HG02884 (cell line): ENCODE results near the gene PRKCZ.

Experiments
- ATAC-seq: cut with Tn5 transposase; IDR thresholded peaks from one replicate; pipeline ENCODE4 v1.9.1; 2021; ENCODE audit warnings: mild to moderate bottlenecking, moderate library complexity; ENCODE audit not compliant: unreplicated experiment

The PRKCZ gene

GRCh38 chr1:2172012-2172411 is 121.8 kb downstream of the PRKCZ start:
- ATAC-seq, result no peak

- ATAC-seq, result no peak
Measured at GRCh38 chr1:2172551-2173146, 122.4 kb downstream of the PRKCZ start.

- ATAC-seq, result no peak
Measured at GRCh38 chr1:2173546-2174347, 123.5 kb downstream of the PRKCZ start.

GRCh38 chr1:2174348-2175054 is 124.3 kb downstream of the PRKCZ start:
- ATAC-seq, result no peak

GRCh38 chr1:2175055-2175414 is 124.8 kb downstream of the PRKCZ start:
- no peak for ATAC-seq

- ATAC-seq, result no peak
Measured at GRCh38 chr1:2175681-2176454, 125.7 kb downstream of the PRKCZ start.

- no peak for ATAC-seq
Measured at GRCh38 chr1:2176615-2177014, 126.4 kb downstream of the PRKCZ start.

- ATAC-seq, result no peak
Measured at GRCh38 chr1:2177541-2177940, 127.3 kb downstream of the PRKCZ start.

GRCh38 chr1:2177946-2178538 is 127.8 kb downstream of the PRKCZ start:
- no peak for ATAC-seq

- ATAC-seq, result no peak
Measured at GRCh38 chr1:2178875-2179274, 128.7 kb downstream of the PRKCZ start.

GRCh38 chr1:2179283-2180013 is 129.2 kb downstream of the PRKCZ start:
- ATAC-seq, result no peak

- ATAC-seq, result no peak
Measured at GRCh38 chr1:2180297-2181245, 130.4 kb downstream of the PRKCZ start.

- ATAC-seq, result no peak
Measured at GRCh38 chr1:2181271-2181670, 131.1 kb downstream of the PRKCZ start.

- ATAC-seq, result no peak
Measured at GRCh38 chr1:2181752-2182151, 131.5 kb downstream of the PRKCZ start.

GRCh38 chr1:2182376-2182775 is 132.2 kb downstream of the PRKCZ start:
- no peak for ATAC-seq

- no peak for ATAC-seq
Measured at GRCh38 chr1:2183937-2184334, 133.7 kb downstream of the PRKCZ start.

GRCh38 chr1:2184531-2184930 is 134.3 kb downstream of the PRKCZ start:
- ATAC-seq, result no peak

- ATAC-seq, result no peak
Measured at GRCh38 chr1:2184934-2185333, 134.7 kb downstream of the PRKCZ start.
